Panc1 (cell line): ENCODE measurements around the gene JMJD1C. TPM values are rescaled to one million over a fixed set of nuclear protein-coding genes. Genes with fewer than 3 reads are reported as not detected.

Experiments used
- ATAC-seq: fragments of 200-7000 bp; cut with Tn5 transposase; 2 replicates; pipeline ENCODE4 v1.9.1; 2020; ENCODE audit warnings: mild to moderate bottlenecking, moderate library complexity
- BruUV-seq: library from RNA; stranded (reverse); fragments of 400-500 nt; replicated peaks from 2 replicates; lab custom pipeline; 2021; lab: Mats Ljungman, UMichigan
- CTCF ChIA-PET: fragments of 300-600 bp; sonication (Branson Sonifier 250); formaldehyde crosslinking; loops from one replicate; lab custom pipeline; 2022; ENCODE audit warnings: antibody characterized with exemption; lab: Charles Lee
- POLR2A ChIA-PET: fragments of 300-600 bp; sonication (Branson Sonifier 250); formaldehyde crosslinking; loops from one replicate; lab custom pipeline; 2022; ENCODE audit warnings: antibody characterized with exemption; lab: Charles Lee
- DNase-seq: peaks from one replicate; pipeline ENCODE4 v3.0.0-alpha.2; 2010; ENCODE audit warnings: low read depth, low spot score
- H3K27ac ChIP-seq: 2 replicates; pipeline ENCODE4 v1.5.1; 2011; ENCODE audit warnings: mild to moderate bottlenecking, low read length, inconsistent platforms
- H3K27me3 ChIP-seq: fragments of 200-500 bp; sonication (Bioruptor generic); 2 replicates; pipeline ENCODE4 v1.6.0; 2014; ENCODE audit warnings: low read length, inconsistent platforms; ENCODE audit not compliant: control insufficient read depth, insufficient read depth
- H3K36me3 ChIP-seq: fragments of 200-500 bp; sonication (Bioruptor generic); 2 replicates; pipeline ENCODE4 v1.5.1; 2014; ENCODE audit warnings: inconsistent platforms, mild to moderate bottlenecking, low read length, moderate library complexity; ENCODE audit not compliant: control insufficient read depth, insufficient read depth
- H3K4me1 ChIP-seq: 2 replicates; pipeline ENCODE4 v1.5.1; 2011; ENCODE audit warnings: inconsistent platforms, mild to moderate bottlenecking, low read length, moderate library complexity; ENCODE audit not compliant: control insufficient read depth, insufficient read depth
- H3K4me3 ChIP-seq, 2 experiments: 2 replicates each; pipeline ENCODE4 v1.5.1; 2011 to 2012; ENCODE audit warnings: low read depth in 2 of 2, low read length in 2 of 2, mild to moderate bottlenecking in 2 of 2, inconsistent platforms in 1 of 2, moderate library complexity in 1 of 2
- H3K9me3 ChIP-seq: fragments of 200-500 bp; sonication (Bioruptor generic); 2 replicates; pipeline ENCODE4 v1.5.1; 2014; ENCODE audit warnings: low read depth, mild to moderate bottlenecking, inconsistent platforms, low read length, moderate library complexity; ENCODE audit not compliant: control insufficient read depth, insufficient read depth
- POLR2AphosphoS5 ChIP-seq: IDR thresholded peaks from 2 replicates; pipeline ENCODE4 v1.6.1; 2012; ENCODE audit warnings: mild to moderate bottlenecking, low read depth, low read length, moderate library complexity
- SIN3A ChIP-seq: IDR thresholded peaks from 2 replicates; pipeline ENCODE4 v1.6.1; 2012; ENCODE audit warnings: low read depth, mild to moderate bottlenecking, low read length, moderate library complexity, borderline replicate concordance; ENCODE audit not compliant: insufficient read depth
- TCF7L2 ChIP-seq: IDR thresholded peaks from 2 replicates; pipeline ENCODE4 v1.6.1; 2011; ENCODE audit warnings: mild to moderate bottlenecking, low read depth, low read length, inconsistent platforms
- in situ Hi-C: cut with HindIII; loops from 2 replicates; pipeline ENCODE4 v1.10.0; 2016; ENCODE audit warnings: low sequenced_read_pairs, low pct_unique_long_range_greater_than_20kb
- intact Hi-C: fragments of 100-400 bp; cut with micrococcal nuclease; formaldehyde crosslinking; loops from one replicate; pipeline ENCODE4 v1.10.0; 2022; ENCODE audit not compliant: unreplicated experiment
- total RNA-seq: library from RNA; stranded (reverse); gene quantifications from one replicate; pipeline ENCODE4 v1.2.1, GENCODE V29; 2021; ENCODE audit not compliant: unreplicated experiment
- TF ChIP-seq, protein P1 (sequence below), 2 experiments: IDR thresholded peaks; 2 replicates each; pipeline ENCODE4 v1.6.1; 2011 to 2012; ENCODE audit warnings: low read depth in 2 of 2, control low read depth in 1 of 2, low read length in 1 of 2, mild to moderate bottlenecking in 1 of 2, moderate library complexity in 1 of 2; ENCODE audit not compliant: insufficient read depth in 1 of 2
- TF ChIP-seq, protein P2 (sequence below): fragments of 450-650 bp; IDR thresholded peaks from 2 replicates; pipeline ENCODE4 v1.5.1; 2017; ENCODE audit warnings: mild to moderate bottlenecking

Gene JMJD1C
- total RNA-seq, 1 experiment from 2014 or later = 88.3 TPM

DNA sequence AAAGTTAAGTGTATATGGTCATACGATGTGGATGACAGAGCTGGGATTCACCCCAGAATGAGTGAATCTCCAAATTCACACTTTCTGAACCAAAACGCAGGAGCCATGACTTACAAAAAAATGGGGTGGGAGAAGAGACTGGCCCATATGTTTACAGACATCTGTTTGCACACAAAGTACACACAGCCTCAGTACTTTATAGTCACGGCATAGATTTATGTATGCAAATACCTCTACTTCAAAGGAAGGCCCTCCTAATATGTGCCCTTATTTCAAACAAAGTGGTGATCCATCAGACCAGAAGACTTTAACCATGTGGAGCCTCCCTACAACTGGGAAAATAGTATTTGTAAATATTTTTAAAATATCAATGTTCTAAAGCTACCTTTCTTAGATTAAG is 22.2 kb upstream of the JMJD1C start:
- POLR2A ChIA-PET = no interaction called here
- CTCF ChIA-PET = no interaction called here
- H3K4me3 ChIP-seq = no peak overlapping the region
- in situ Hi-C loops (no loop called here), intact Hi-C loops (no loop called here)
- ATAC-seq (no peak), DNase-seq (no peak)
- TF ChIP-seq SIN3A (no peak), POLR2AphosphoS5 (no peak), TCF7L2 (no peak)
- TF ChIP-seq, protein P1, sequence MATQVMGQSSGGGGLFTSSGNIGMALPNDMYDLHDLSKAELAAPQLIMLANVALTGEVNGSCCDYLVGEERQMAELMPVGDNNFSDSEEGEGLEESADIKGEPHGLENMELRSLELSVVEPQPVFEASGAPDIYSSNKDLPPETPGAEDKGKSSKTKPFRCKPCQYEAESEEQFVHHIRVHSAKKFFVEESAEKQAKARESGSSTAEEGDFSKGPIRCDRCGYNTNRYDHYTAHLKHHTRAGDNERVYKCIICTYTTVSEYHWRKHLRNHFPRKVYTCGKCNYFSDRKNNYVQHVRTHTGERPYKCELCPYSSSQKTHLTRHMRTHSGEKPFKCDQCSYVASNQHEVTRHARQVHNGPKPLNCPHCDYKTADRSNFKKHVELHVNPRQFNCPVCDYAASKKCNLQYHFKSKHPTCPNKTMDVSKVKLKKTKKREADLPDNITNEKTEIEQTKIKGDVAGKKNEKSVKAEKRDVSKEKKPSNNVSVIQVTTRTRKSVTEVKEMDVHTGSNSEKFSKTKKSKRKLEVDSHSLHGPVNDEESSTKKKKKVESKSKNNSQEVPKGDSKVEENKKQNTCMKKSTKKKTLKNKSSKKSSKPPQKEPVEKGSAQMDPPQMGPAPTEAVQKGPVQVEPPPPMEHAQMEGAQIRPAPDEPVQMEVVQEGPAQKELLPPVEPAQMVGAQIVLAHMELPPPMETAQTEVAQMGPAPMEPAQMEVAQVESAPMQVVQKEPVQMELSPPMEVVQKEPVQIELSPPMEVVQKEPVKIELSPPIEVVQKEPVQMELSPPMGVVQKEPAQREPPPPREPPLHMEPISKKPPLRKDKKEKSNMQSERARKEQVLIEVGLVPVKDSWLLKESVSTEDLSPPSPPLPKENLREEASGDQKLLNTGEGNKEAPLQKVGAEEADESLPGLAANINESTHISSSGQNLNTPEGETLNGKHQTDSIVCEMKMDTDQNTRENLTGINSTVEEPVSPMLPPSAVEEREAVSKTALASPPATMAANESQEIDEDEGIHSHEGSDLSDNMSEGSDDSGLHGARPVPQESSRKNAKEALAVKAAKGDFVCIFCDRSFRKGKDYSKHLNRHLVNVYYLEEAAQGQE (IDR thresholded peaks at IDR 0.05; ENCODE audit: insufficient read depth in 1 of 2, low read depth in 2 of 2, low read length in 1 of 2) = no peak
- TF ChIP-seq, protein P2, sequence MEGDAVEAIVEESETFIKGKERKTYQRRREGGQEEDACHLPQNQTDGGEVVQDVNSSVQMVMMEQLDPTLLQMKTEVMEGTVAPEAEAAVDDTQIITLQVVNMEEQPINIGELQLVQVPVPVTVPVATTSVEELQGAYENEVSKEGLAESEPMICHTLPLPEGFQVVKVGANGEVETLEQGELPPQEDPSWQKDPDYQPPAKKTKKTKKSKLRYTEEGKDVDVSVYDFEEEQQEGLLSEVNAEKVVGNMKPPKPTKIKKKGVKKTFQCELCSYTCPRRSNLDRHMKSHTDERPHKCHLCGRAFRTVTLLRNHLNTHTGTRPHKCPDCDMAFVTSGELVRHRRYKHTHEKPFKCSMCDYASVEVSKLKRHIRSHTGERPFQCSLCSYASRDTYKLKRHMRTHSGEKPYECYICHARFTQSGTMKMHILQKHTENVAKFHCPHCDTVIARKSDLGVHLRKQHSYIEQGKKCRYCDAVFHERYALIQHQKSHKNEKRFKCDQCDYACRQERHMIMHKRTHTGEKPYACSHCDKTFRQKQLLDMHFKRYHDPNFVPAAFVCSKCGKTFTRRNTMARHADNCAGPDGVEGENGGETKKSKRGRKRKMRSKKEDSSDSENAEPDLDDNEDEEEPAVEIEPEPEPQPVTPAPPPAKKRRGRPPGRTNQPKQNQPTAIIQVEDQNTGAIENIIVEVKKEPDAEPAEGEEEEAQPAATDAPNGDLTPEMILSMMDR = no peak
- no peaks in the 10 kb centered on the region for H3K36me3 ChIP-seq
- peaks cover 5% of the 10 kb centered on the region; the same call in 1 of the 2 replicates for H3K9me3 ChIP-seq
- BruUV-seq = no TSS peak
- H3K27ac ChIP-seq = no peak overlapping the region
- peaks cover 18% of the 10 kb centered on the region for H3K4me1 ChIP-seq
- H3K27me3 ChIP-seq = no peaks in the 10 kb centered on the region

- TF ChIP-seq, protein P2 = no peak
- TF ChIP-seq, protein P1 (IDR thresholded peaks at IDR 0.05; ENCODE audit: insufficient read depth in 1 of 2, low read depth in 2 of 2, low read length in 1 of 2) = no peak
- TF ChIP-seq SIN3A (no peak), POLR2AphosphoS5 (no peak), TCF7L2 (no peak)
- CTCF ChIA-PET = no interaction called here
- POLR2A ChIA-PET = no interaction called here
Measured at GRCh38 chr10:63483983-63484382, 18.2 kb upstream of the JMJD1C start.

More at GRCh38 chr10:63483983-63484382, 18.2 kb upstream of the JMJD1C start:
- intact Hi-C loops (no loop called here), in situ Hi-C loops (no loop called here)
- Histone ChIP-seq H3K27me3 (no peaks in the 10 kb centered on the region), H3K4me3 (no peak overlapping the region), H3K27ac (no peak overlapping the region), H3K36me3 (no peaks in the 10 kb centered on the region), H3K4me1 (peaks cover 14% of the 10 kb centered on the region), H3K9me3 (no peaks in the 10 kb centered on the region)
- BruUV-seq = no TSS peak
- DNase-seq (no peak), ATAC-seq (no peak)
